GM18951 (cell line): ENCODE measurements around the gene C11orf52.
"Not testable (repeated sequence)": the region's sequence is repeated elsewhere in the genome, so short reads cannot be mapped to it uniquely, and the experiment has no call there.

Source experiments
- POLR2A ChIP-seq: IDR thresholded peaks from 4 replicates; pipeline ENCODE4 v1.6.1; 2011; ENCODE audit warnings: mild to moderate bottlenecking; ENCODE audit not compliant: insufficient read length, insufficient read depth; ENCODE audit errors: extremely low read depth
- in situ Hi-C: fragments of 300-500 bp; cut with MboI; formaldehyde crosslinking; loops from one replicate; pipeline ENCODE4 v1.12.0; 2022; ENCODE audit warnings: low sequenced_read_pairs, mixed read lengths, inconsistent platforms; ENCODE audit not compliant: unreplicated experiment

C11orf52 gene, protein sequence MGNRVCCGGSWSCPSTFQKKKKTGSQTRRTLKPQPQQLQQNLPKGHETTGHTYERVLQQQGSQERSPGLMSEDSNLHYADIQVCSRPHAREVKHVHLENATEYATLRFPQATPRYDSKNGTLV

DNA sequence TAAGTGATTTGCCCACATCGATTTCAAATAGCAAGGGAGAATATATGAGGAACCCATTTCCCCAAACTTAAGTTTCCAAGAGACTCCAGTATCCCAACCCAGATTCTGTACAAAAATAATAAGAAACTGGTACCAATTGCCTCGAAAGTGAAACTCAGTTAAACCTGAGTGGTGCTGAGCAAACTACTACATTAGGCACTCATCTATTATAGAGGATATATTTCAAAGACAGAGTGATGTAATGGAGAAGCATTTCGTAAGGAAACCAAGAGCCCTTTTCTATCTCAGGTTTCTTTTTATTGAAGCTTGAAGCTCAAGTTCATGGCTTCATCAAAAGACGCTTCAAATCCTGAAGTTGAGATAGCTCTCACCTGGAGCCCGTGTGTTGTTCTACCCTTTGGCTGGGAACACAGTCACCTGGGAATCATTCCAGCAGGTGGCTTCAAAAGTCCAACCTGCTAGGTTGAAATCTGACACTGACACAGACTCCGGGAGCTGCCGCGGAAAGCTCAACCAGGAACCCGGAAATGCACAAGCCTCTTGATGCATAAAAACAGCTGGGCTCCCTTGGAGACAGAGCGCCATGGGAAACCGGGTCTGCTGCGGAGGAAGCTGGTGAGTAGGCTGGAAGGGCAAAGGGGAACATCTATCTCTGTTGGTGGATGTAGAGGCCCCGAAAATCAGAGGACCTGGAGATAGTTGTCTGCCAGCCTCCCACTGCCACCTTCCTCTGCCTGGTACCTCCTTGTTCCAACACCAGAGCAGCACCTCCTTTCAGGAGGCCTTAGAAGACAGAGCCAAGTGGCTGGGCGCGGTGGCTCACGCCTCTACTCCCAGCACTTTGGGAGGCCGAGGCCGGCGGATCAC lies at the start of gene C11orf52:
C11orf52 (plus strand) TSS at position 524 of the 867 bp plus-strand sequence; CDS start at position 584, 60 bp downstream.
- TF ChIP-seq POLR2A: no peak

DNA sequence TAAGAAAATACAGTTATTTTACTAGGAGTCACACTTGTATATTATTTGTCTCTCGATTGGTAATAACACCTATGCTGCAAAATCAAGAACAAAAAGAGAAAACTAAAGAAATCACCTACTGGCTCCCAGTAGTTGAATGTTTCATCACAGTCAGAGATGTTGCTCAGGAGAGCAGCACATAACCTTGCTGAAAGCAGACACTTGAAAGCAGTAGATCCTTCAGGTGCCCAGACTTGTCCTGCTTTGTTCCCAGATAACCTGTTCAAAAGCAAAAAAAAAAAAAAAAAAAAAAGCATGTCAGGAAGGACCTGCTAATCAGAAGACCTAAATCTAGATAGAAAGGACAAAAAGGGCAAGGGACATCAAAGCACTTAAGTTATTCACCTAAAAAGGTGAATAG lies 48.6 kb upstream of the C11orf52 start:
- no peak for TF ChIP-seq POLR2A
- in situ Hi-C loops: no loop called here

More for the DNA sequence above, at the start of gene C11orf52:
- in situ Hi-C loops: no loop called here

DNA sequence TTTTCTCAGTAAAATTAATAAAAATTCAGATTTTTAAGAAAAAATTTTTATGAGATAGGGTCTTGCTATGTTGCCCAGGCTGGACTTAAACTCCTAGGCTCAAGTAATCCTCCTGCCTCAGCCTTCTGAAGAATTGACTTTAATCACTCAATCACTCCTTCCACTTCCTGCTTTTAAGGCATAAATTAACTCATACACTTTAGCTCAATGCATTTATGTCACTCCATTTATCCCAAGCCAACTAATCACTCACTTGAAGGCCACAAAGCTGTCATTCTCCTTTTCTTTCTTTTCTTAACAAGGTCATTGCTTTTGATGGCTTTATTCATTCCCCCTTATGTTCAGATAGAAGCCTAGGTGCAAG lies 48.2 kb upstream of the C11orf52 start:
- no peak for TF ChIP-seq POLR2A
- in situ Hi-C loops: no loop called here

DNA sequence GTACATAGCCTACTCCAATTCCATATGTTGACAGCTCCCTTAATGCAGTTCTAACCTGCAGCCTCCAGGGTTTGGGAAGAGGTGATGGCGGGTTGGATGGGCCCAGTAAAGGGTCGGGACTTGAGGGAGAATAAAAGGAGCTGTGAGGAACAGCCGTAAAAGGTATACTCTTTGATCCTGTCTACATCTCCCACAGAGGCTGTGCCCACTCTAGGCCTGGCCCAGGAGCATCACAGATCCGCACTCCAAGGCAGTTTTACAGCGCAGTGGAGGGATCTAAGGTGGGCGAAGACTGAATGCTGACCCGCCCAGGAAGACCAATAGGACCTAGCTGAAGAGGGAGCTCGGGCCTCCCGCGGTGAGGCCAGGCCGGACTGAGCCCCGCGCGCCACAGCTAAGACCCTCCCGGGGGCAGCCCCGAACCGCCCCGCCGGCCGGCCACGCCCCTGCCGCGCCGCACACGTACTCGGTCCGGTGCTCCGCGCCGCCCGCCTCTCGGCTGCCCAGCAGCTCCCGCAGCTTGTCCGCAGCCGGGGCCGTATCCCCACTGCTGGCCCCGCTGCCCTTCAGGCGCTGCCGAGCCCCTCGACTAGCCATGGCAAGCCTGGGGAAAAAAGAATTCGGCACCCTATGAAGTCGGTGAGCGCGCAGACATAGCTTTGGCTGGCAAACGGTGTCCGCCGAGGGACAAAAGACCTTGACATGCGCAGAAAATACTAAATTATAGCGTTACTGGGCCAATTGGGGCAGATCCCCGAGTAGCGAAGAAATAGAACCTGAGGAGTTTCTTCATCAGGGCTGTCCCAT lies 47.6 kb upstream of the C11orf52 start, which contains the start of gene ALG9:
ALG9 (minus strand) TSS at position 696 of the 807 bp plus-strand sequence; CDS start at position 597, 99 bp downstream.
- in situ Hi-C loops: no loop called here
- peak; percentile 72 for TF ChIP-seq POLR2A

DNA sequence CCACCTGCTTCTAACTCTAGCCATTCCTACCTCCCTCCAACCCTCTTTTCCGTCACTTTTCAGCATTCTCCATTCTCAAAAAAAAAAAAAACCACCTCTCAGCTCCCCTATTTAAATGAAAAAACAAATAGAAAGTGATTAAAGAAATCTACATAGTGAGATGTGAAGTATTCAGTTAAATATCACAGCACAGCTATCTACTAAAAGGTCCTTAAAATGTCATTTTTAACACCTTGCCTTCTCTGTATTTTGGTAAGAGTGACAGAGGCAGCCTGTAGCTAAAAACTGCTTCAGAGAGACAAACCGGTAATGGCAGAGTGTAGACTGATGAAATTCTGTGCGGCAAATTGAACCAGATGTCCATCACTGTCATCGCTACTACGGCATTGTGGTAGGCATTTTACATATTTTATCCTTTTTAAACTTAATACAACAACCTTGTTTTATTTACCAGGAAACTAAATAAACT lies 47.0 kb upstream of the C11orf52 start:
- TF ChIP-seq POLR2A: no peak
- in situ Hi-C loops: no loop called here

DNA sequence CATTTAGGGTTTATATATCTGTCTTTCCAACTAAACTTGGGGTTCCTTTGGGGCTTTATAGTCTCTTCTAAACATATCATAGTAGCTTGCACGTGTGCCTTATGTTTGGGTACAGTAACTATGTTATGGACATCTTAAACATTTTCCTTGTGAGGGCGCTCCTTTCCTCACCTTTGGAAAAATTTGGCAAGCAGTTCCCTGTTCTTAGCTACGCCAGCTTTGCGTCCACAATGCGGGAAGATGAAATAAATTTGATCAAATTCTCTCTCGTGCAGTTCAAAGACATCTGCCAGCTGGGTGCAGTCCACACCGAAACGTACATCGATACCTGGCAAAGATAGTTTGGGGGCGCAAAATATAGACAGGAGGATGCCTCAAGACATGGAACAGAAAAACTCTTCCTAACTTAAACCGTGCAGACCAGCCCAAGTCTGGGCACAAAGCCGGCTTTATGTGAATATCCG lies 40.3 kb upstream of the C11orf52 start:
- no peak for TF ChIP-seq POLR2A
- in situ Hi-C loops: no loop called here

DNA sequence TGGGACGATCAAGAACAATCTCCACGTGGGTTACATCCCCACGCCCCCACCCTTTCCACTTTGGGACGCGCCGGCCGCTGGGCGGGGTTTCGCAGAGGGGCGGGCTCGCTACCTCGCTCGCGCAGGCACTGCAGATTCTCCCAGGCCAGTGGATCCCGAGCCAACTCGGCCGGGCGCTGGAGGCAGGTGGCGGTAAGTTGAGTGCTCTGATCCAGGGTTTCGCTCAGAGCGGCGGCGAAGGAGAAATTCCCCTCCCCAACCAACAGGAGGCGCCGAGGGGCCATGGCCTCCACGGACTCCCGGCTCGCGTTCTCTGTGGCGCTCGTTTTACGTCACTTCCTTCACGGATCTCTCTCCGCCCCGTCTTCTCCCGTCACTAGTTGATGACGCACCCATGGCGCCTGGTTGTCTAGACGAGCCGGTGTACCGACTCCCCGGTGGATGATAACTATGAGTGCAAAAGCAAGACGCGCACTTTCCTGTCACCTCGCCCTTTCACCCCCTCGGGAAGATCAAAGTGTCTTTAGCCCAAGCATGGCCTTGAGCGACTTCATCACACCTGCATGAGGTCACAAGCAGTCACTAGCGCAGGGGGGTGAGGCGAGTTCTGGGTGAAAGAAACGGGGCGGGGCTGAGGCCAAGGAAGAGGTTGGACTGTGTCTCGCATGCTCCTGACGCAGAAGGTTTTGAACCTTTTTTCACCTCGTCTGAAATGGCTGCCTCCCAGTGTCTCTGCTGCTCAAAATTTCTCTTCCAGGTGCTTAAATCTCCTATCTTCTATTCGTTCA lies 39.7 kb upstream of the C11orf52 start, which contains the start of the genes CFAP68 and FDXACB1:
CFAP68 (plus strand) TSS at position 693 of the 788 bp plus-strand sequence; CDS start at position 713, 20 bp downstream.
FDXACB1 (minus strand) TSS at position 317 of the 788 bp plus-strand sequence; CDS start at position 284, 33 bp downstream.
- peak; percentile 71 for TF ChIP-seq POLR2A
- in situ Hi-C loops: no loop called here

DNA sequence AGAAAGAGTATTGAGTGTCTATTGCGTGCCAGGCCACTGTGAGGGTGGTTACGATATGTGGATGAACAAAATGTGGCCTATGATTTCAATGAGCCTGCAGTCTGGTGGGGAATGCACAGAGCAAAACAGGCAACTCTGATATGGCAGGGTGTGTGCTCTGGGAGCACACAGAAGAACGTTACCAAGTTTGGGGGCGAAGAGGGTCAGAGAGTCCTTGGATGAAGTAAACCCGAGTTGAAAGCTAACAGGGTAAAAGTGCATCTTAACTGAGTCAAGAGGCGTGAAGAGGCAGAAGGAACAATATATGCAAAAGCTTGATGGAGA lies 39.1 kb upstream of the C11orf52 start:
- in situ Hi-C loops: no loop called here
- no peak for TF ChIP-seq POLR2A

DNA sequence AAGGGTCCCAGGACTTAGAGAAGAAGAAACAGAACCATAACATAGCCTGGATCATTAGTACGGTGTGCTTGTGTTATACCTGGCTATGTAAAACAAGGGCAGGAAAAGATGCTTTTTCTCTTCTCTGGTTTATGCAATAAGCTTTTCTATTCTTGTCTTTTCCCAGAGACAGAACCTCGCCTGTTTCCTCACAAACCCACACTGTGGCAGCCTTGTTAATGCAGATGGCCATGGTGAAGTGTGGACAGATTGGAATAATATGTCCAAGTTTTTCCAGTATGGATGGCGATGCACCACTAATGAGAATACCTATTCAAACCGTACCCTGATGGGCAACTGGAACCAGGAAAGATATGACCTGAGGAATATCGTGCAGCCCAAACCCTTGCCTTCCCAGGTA lies 36.5 kb upstream of the C11orf52 start:
- no peak for TF ChIP-seq POLR2A
- in situ Hi-C loops: no loop called here

DNA sequence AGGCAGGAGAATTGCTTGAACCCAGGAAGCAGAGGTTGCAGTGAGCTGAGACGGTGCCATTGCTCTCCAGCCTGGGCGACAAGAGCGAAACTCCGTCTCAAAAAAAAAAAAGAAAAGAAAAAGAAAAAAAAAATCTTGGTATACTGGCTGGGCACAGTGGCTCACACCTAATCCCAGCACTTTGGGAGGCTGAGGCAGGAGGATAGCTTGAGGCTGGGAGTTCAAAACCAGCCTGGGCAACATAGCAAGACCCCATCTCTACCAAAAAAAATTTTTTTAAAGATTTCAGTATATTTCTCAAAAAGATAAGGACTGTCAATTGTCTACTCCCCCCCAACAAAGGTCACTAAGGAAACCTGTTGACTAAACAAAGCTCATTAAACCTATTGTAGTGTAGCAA lies 33.7 kb upstream of the C11orf52 start:
- in situ Hi-C loops: not testable (repeated sequence)

DNA sequence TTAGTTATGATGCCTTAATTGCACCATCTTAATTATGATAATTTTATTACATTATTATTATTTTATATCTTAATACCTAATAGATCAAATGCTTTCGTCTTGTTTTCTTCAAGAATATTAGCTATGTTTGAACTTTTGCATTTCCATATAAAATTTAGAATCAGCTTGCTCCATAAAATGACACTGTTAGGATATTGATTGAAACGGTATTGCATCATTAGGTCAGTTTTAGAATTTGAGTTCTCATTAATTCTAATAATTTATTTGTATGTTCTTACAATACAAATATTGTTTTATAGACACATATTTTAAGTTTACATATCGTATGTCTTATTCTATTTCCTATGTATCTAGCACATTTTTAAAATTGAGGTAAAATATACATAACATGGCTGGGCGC lies 32.7 kb upstream of the C11orf52 start:
- in situ Hi-C loops: no loop called here

DNA sequence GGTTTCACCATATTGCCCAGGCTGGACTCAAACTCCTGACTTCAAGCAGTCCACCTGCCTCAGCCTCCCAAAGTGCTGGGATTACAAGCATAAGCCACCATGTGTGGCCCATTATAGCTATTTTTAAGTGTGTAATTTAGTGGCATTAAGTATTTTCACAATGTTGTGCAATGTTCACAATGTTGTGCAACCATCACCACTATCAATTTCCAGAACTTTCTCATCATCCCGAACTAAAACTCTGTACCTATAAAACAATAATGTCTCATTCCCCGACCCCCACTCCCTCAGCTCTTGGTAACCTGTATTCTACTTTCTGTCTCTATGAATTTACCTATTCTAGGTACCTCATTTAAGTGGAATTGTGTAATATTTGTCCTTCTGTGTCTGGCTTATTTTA lies 31.9 kb upstream of the C11orf52 start:
- TF ChIP-seq POLR2A: no peak
- in situ Hi-C loops: no loop called here

More for the DNA sequence above, 32.7 kb upstream of the C11orf52 start:
- no peak for TF ChIP-seq POLR2A

DNA sequence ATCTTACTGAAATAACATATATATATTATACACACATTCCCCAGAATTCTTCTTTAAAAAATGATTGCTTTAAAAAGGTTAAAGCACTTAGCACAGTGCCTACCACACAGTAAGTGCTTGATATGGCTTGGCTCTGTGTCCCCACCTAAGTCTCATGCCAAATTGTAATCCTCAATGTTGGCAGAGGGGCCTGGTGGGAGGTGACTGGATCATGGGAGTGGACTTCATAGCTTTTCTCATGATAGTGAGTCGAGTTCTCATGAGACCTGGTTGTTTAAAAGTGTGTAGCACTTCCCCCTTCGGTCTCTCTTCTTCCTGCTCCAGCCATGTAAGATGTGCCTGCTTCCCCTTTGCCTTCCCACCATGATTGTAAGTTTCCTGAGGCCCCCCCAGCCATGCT lies 13.3 kb upstream of the C11orf52 start:
- in situ Hi-C loops: no loop called here

DNA sequence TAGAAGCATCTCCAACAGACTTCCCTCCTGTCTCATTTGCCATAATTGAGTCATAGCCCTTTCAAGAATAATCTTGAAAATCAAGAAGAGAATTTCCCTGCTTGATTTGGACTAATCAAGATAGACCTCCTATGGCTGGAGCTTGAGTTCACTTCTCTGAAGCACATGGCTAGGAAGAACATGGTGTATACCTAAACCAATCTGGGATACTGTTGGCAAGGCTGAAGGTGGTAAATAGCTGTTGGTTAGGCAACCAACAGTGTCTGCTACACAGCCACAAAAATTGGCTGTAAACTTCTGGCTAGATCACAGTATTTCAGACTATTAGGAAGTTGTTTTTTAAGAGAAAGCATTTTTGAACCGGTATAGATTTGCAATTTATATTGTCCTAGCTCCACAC lies 12.0 kb upstream of the C11orf52 start:
- in situ Hi-C loops: no loop called here

More for the DNA sequence above, 13.3 kb upstream of the C11orf52 start:
- no peak for TF ChIP-seq POLR2A

More for the DNA sequence above, 12.0 kb upstream of the C11orf52 start:
- TF ChIP-seq POLR2A: no peak
